Right hindlimb (tissue), 1 donor: ENCODE measurements around the gene FRS2.

Experiments
- DNase-seq: peaks from one replicate; pipeline ENCODE4 v3.0.0-alpha.2; 2018

FRS2 gene

GRCh38 chr12:69467366-69467765, 2.8 kb upstream of the FRS2 start:
- DNase-seq = no peak

DNA sequence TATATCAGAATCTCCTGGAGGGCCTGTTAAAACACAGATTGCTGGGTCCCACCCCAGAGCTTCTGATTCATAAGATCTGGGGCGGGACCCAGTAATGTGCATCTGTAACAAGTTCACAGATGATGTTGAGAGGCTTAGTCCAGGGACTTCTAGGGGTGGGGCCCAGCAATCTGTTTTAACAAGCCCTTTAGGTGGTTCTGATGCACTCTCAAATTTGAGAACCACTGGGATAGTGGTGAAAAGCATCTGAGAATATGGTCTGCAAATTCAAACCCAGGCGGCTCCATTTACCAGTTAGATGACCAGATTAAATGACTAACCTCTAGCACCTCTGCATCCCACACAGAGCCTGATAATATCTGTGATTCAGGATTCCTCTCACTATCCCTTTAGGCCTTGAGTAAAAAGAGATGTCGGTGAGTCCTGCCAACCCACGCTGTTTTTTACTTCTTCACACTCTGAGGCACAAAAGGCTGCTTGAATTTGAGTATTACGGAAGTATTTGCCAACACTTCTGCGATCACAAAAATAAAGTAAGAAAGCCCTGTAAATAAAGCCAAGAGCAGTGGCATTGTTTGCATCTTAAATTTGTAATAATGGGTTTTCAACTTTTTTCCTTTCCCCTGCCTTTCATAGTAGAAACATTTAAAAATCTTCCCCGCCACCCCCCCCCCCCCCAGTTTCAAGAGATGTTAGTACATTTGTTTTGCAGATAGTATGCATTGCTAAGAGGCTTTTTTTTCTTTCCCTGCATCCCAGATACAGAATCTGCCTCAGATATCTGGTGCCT, 1.8 kb upstream of the FRS2 start:
- DNase-seq = no peak

DNA sequence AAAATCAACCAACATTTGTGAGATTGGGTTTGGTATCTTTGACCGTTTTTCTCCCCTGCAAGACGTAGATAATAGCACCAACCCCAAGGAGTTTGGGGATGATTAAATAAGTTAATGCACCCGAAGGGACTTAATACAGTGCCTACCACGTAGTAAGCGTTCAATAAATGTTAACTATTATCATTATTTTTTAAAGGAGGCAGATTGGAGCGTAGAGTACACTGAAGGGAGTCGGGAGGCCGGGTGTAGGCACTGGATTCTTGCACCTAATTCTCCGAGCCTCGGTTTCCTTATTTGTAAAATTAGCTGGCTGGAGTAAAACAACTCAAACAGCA, 367 bp upstream of the FRS2 start:
- DNase-seq = no peak

DNA sequence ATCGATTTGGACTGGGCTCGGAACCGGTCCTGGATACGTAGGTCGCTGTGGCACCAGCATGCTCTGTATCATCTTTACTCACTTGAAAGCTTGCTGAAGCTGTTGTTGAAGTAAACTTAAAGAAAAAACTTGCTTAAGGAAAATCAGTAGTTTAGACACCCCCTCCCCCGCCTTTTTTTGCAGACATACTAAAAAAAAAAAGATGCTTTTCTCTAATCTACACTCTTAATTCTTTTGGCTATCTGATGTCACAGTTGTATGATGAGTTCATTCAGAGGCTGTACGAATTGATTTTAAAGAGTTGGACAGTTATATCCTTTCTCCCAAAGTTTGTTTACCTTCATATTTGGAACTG, 865 bp downstream of the FRS2 start:
- no peak for DNase-seq

GRCh38 chr12:69471667-69472385, 1.6 kb downstream of the FRS2 start:
- no peak for DNase-seq

- no peak for DNase-seq
Measured at GRCh38 chr12:69473262-69473661, 3.1 kb downstream of the FRS2 start.

- no peak for DNase-seq
Measured at GRCh38 chr12:69474456-69474855, 4.3 kb downstream of the FRS2 start.

GRCh38 chr12:69475237-69475975, 5.2 kb downstream of the FRS2 start:
- no peak for DNase-seq

DNA sequence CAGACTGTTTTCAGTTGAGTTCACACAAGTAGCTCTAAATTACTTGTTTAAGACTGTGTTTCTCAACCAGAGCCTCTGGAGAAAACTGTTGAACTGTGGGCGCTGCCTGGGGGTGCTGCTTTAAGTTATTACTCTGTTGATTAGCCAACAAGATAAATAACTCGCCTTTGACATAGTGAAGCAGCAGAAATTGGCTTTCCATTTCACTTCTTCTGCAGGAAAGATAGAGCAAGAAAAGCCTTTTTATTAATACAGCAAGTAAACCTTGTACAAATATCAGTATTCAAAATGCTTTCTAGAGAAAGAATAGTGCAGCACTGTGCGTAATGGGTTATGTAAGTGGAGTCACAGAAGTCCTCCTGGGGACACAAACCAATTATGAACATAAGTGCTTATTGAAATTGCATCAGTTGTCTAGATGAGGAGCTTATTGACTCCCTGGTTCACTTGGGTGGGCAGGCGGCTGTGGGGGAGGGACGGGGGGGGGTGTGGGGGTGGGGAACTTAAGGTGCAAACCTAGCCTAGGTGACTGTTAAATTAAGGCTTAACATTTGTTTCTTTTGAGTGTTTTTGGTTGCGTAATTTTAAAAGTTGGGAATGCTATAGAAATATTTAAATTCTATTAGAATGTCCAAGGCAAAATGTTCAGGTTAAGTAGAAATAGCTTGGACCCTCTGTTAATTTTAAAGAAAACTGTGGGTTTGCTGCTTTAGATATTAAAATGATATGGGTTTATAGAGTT, 6.3 kb downstream of the FRS2 start:
- no peak for DNase-seq

DNA sequence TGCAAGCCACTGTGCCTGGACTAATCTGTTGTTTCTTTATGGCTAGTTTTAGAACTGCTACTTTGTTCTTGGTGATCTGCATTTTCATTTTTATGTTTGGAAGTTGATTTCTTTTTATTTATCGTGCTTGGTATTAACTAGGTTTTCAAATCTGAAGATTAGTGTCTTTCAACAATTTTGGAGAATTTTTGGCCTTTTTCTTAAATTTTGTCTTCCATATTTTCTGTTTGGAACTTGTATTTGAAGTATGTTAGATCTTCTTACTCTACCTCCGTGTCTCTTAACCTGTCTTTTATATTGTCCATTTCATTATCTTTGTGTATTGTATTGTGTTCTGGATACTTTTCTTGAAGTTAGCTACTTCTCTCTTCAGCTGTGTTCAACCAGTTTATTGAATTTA, 9.5 kb downstream of the FRS2 start:
- DNase-seq = no peak

GRCh38 chr12:69480698-69481097, 10.5 kb downstream of the FRS2 start:
- DNase-seq = no peak

- no peak for DNase-seq
Measured at GRCh38 chr12:69481133-69481532, 10.9 kb downstream of the FRS2 start.

DNA sequence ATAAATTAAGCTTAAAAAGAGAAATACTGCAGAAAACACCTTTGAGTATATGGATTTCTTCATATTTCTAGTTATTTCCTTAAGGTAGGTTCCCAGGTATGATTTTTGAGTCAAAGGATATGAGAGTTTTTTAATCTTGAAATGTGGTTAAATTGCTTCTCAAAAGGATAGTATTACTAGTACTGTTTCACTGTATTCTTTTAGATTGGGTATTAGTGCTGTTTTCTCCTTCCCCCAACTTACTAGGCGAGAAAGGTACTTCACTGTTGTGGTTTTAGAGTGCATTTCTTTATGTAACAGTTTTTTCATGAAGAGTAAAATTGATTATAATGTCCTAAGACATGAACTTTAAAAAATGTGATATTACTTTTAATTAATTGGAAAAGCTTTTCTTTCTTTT, 13.5 kb downstream of the FRS2 start:
- no peak for DNase-seq

- DNase-seq = no peak
Measured at GRCh38 chr12:69484428-69484827, 14.2 kb downstream of the FRS2 start.

- no peak for DNase-seq
Measured at GRCh38 chr12:69490920-69491643, 20.9 kb downstream of the FRS2 start.

DNA sequence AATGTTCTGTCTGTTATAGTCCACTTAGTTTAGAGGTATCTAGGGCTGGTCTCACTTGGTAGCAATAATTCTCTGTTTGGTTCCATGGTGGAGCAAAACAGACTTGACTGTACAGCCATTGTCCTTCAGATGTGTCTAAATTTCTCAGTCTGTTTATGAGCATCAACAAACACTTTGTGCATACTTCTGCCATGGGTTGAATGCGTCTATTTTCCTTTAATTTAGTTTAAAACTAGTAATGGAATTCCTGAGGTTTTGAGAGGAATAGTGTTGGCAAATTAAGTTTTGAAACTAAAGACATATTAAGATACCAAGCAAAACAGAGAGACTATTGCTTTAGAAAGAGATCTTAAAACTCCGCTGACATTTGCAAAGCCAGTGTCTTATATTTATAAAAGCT, 22.6 kb downstream of the FRS2 start:
- no peak for DNase-seq

- DNase-seq = no peak
Measured at GRCh38 chr12:69495071-69495470, 24.9 kb downstream of the FRS2 start.

DNA sequence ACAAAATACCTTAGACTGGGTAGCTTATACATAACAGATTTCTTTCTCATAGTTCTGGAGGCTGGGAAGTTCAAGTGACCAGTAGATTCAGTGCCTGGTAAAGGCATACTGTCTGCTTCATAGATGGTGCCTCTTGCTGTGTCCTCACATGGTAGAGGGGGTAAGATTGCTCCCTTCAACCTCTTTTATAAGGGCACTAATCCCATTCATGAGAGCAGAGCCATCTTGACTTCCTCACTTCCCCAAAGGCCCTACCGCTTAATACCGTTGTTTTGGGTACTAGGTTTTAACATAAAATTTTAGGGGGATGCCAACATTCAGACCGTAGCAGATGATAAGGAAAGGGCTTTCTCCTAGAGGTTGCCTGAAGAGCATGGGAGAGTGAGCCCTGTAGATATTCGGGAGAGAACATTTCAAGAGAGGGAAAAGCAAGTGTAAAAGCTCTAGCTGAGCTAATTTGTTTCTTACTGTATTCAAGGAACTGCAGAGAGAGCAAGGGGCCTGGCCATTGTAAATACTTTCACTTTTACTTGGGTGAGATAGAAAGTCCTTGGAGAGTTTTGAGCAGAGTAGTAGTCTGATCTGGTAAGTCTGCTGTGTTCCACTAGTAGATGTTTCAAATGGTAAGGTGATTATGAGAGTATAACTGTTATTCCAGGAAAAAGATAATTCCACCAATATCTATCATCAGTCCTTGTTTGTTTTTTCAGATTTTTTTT, 27.3 kb downstream of the FRS2 start:
- no peak for DNase-seq

GRCh38 chr12:69500631-69501030, 30.4 kb downstream of the FRS2 start:
- DNase-seq = no peak

DNA sequence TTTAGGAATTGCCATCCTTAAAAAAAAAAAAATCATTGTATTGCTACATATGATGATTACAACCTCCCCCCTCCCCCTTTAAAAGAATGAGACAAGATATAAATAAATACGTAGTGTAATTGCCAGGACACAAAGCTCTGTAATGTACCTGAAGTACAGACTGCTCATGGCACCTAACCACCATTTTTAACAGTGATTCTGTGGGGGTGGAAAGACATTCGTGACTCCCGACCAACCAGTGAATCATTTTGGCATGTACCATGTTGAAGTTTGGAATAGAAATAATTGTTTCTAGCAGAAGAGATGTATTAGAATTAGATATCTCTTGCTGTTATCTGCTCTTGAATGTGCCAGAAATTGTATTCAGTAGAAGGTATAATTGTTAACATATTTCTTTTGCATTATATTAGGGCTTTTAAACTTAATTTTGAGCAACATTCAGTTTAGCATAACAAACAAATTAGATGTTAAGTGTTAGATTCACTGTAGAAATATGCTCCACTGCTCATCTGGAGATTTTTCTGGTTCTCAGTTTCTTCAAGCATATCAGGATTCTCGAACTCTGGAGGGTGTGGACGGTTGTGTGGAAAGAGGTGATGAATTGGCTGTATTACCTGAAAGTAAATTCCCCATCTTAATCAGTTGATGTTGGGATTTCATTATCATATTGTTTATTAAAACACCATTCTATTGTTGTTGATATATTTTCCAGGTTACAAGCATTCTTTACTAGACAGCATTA, 31.1 kb downstream of the FRS2 start:
- DNase-seq = no peak
